Calu3 (cell line): ENCODE results near the gene RFT1. TPM values are rescaled to one million over a fixed set of nuclear protein-coding genes. Genes with fewer than 3 reads are reported as not detected.

Experiments
- BruUV-seq: library from RNA; stranded (reverse); fragments of 400-500 nt; replicated peaks from 2 replicates; lab custom pipeline; 2021; lab: Mats Ljungman, UMichigan
- CTCF ChIA-PET: fragments of 300-600 bp; sonication (Branson Sonifier 250); formaldehyde crosslinking; loops from one replicate; lab custom pipeline; 2022; ENCODE audit warnings: antibody characterized with exemption; lab: Charles Lee
- DNase-seq: peaks from one replicate; pipeline ENCODE4 v3.0.0; 2022
- H3K27ac Mint-ChIP-seq: one replicate; pipeline ENCODE4 v1.8.0; 2022; ENCODE audit warnings: mixed read lengths; ENCODE audit not compliant: unreplicated experiment
- H3K27me3 Mint-ChIP-seq: one replicate; pipeline ENCODE4 v1.8.0; 2022; ENCODE audit warnings: mixed read lengths; ENCODE audit not compliant: unreplicated experiment
- H3K36me3 Mint-ChIP-seq: one replicate; pipeline ENCODE4 v1.8.0; 2022; ENCODE audit warnings: mild to moderate bottlenecking, moderate library complexity, mixed read lengths; ENCODE audit not compliant: insufficient read depth, unreplicated experiment
- H3K4me1 Mint-ChIP-seq: one replicate; pipeline ENCODE4 v1.8.0; 2022; ENCODE audit warnings: mild to moderate bottlenecking, low read depth, mixed read lengths; ENCODE audit not compliant: unreplicated experiment
- H3K4me3 Mint-ChIP-seq: one replicate; pipeline ENCODE4 v1.8.0; 2022; ENCODE audit warnings: mild to moderate bottlenecking, low read depth, moderate library complexity, mixed read lengths; ENCODE audit not compliant: unreplicated experiment
- H3K9me3 Mint-ChIP-seq: one replicate; pipeline ENCODE4 v1.8.0; 2022; ENCODE audit warnings: low read depth, mixed read lengths; ENCODE audit not compliant: unreplicated experiment
- intact Hi-C: fragments of 100-400 bp; cut with micrococcal nuclease; formaldehyde crosslinking; loops from one replicate; pipeline ENCODE4 v1.10.0; 2022; ENCODE audit not compliant: unreplicated experiment
- total RNA-seq: library from RNA; stranded (reverse); gene quantifications from 2 replicates; pipeline ENCODE4 v1.2.3, GENCODE V29; 2022
- TF ChIP-seq, protein P1 (sequence below): fragments of 200-600 bp; IDR thresholded peaks from one replicate; pipeline ENCODE4 v1.8.0; 2022; ENCODE audit warnings: antibody characterized with exemption; ENCODE audit not compliant: unreplicated experiment

RFT1 gene
- total RNA-seq, 1 experiment from 2014 or later = 35.0 TPM

DNA sequence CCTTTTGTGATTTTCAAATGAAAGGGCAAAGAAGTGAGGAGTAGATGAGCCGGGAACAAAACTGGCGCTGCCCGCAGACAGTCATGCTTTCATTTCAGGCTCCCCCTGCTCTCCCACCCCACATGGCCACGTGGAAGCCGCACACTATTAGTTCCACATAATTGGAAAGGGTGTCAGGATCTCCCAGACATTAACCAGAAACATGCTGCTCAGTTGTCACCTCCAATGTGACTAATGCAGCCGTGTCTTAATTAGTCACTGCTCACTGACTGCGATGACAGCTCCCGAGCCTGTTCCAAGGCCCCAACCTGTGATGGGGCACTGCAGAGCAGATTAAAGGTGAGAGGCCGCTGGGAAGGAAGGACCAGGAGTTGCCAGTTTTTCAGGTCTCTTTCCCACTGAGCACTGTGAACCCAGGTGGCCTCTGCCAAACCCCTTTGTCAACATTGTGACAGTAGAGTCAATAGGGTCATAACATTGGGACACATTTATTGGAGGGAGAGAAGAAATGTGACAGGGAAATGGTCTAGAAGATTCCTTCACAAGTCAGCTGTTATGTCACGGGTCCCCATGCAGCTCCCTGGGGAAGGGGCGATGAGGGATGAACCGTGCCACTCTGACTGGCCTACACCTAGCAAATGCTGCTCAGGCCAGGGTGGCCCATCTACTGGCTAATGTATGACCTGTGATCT, 45.8 kb downstream of the RFT1 start:
- no peak overlapping the region for H3K27ac Mint-ChIP-seq
- TF ChIP-seq, protein P1, sequence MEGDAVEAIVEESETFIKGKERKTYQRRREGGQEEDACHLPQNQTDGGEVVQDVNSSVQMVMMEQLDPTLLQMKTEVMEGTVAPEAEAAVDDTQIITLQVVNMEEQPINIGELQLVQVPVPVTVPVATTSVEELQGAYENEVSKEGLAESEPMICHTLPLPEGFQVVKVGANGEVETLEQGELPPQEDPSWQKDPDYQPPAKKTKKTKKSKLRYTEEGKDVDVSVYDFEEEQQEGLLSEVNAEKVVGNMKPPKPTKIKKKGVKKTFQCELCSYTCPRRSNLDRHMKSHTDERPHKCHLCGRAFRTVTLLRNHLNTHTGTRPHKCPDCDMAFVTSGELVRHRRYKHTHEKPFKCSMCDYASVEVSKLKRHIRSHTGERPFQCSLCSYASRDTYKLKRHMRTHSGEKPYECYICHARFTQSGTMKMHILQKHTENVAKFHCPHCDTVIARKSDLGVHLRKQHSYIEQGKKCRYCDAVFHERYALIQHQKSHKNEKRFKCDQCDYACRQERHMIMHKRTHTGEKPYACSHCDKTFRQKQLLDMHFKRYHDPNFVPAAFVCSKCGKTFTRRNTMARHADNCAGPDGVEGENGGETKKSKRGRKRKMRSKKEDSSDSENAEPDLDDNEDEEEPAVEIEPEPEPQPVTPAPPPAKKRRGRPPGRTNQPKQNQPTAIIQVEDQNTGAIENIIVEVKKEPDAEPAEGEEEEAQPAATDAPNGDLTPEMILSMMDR = no peak
- no TSS peak for BruUV-seq
- CTCF ChIA-PET = no interaction called here
- no peak overlapping the region for H3K4me3 Mint-ChIP-seq
- peaks cover 22% of the 10 kb centered on the region for H3K36me3 Mint-ChIP-seq
- DNase-seq = no peak
- H3K9me3 Mint-ChIP-seq = no peaks in the 10 kb centered on the region
- no peaks in the 10 kb centered on the region for H3K4me1 Mint-ChIP-seq
- H3K27me3 Mint-ChIP-seq = no peaks in the 10 kb centered on the region
- intact Hi-C loops = no loop called here

DNA sequence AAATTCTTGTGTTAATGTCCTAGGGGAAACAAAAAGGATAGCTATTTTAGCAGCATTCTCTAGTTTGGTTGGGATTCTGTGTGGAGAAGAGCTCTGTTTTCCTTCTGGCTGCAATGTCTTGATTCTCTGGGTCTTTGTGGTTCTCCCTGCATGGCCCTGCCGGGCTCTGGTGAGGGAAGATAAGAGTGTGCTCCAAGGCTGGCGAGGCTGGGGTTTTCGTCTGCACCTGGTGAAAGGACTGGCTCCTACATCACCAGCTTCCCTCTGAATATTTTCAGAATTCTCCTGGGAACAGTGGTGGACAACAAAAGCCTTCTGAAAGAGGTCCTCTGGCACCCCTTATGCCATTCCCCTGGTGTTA, 46.3 kb downstream of the RFT1 start:
- TF ChIP-seq, protein P1 = no peak
- Mint-ChIP-seq H3K9me3 (no peaks in the 10 kb centered on the region), H3K4me1 (no peaks in the 10 kb centered on the region), H3K36me3 (peaks cover 20% of the 10 kb centered on the region), H3K27ac (no peak overlapping the region), H3K4me3 (no peak overlapping the region), H3K27me3 (no peaks in the 10 kb centered on the region)
- BruUV-seq = no TSS peak
- no peak for DNase-seq
- CTCF ChIA-PET = interaction anchor here (0.7 kb wide), 1 partner anchor 285 kb away, joined by 4 read pairs; no protein-coding TSS in a partner anchor
- intact Hi-C loops = no loop called here

DNA sequence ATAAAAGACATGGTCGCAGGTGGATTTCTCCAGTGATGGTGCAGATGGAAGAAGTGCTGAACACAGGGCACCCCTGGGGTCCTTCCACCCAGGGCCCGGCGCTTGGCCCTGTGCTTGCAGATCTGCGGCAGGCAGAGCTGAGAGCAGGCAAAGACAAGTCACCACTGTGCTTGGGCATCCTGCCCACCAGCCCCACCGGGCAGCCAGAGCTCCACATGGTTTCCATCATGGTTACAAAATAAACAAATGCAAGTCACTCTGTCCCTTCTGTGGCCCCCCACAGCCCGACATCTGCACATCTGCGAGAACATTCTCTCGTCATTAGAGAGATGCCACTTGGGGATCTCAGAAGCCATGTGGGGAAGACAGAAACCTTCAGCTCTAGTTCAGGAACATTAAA, 46.7 kb downstream of the RFT1 start:
- no peaks in the 10 kb centered on the region for H3K27me3 Mint-ChIP-seq
- H3K9me3 Mint-ChIP-seq = no peaks in the 10 kb centered on the region
- intact Hi-C loops = no loop called here
- no peak for DNase-seq
- H3K36me3 Mint-ChIP-seq = peaks cover 18% of the 10 kb centered on the region
- TF ChIP-seq, protein P1 = no peak
- CTCF ChIA-PET = interaction anchor here (0.7 kb wide), 2 partner anchors 123 to 285 kb away, joined by 4 read pairs; no protein-coding TSS in a partner anchor
- no TSS peak for BruUV-seq
- H3K4me3 Mint-ChIP-seq = no peak overlapping the region
- H3K4me1 Mint-ChIP-seq = no peaks in the 10 kb centered on the region
- no peak overlapping the region for H3K27ac Mint-ChIP-seq

DNA sequence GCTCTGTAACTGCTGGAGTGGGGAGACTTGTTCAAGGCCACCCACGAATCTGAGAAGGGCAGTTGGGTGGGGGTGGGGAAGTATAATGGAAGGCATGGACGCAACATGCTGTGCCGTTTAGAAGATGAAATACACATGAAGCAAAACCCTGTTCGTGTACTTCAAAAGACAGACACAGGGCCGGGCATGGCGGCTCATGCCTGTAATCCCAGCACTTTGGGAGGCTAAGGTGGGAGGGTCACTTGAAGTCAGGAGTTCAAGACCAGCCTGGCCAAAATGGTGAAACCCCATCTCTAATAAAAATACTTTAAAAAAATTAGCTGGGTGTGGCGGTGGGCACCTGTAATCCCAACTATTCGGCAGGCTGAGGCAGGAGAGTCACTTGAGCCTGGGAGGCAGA, 47.5 kb downstream of the RFT1 start:
- no peaks in the 10 kb centered on the region for H3K4me1 Mint-ChIP-seq
- CTCF ChIA-PET = interaction anchor here (0.7 kb wide), 2 partner anchors 15 to 122 kb away, joined by 4 to 5 read pairs; no protein-coding TSS in a partner anchor
- H3K36me3 Mint-ChIP-seq = peaks cover 10% of the 10 kb centered on the region
- no peak for DNase-seq
- no TSS peak for BruUV-seq
- TF ChIP-seq, protein P1 = no peak
- H3K4me3 Mint-ChIP-seq = no peak overlapping the region
- no peaks in the 10 kb centered on the region for H3K27me3 Mint-ChIP-seq
- H3K9me3 Mint-ChIP-seq = no peaks in the 10 kb centered on the region
- intact Hi-C loops = no loop called here
- no peak overlapping the region for H3K27ac Mint-ChIP-seq
